HCT116 (cell line): Measurements from ENCODE around the gene PHB1. TPM values are rescaled to one million over a fixed set of nuclear protein-coding genes. Genes with fewer than 3 reads are reported as not detected.

Source experiments
- ATAC-seq: fragments of 200-7000 bp; cut with Tn5 transposase; 2 replicates; pipeline ENCODE4 v1.9.1; 2020; ENCODE audit warnings: mild to moderate bottlenecking, moderate library complexity
- BruUV-seq: library from RNA; stranded (reverse); fragments of 400-500 nt; replicated peaks from 2 replicates; lab custom pipeline; 2021; lab: Mats Ljungman, UMichigan
- CTCF ChIA-PET: fragments of 300-600 bp; sonication (Branson Sonifier 250); formaldehyde crosslinking; loops from one replicate; lab custom pipeline; 2021; ENCODE audit warnings: antibody characterized with exemption; lab: Charles Lee
- POLR2A ChIA-PET: fragments of 300-600, 350-600 bp; sonication (Branson Sonifier 250); formaldehyde crosslinking; loops from one replicate; lab custom pipeline; 2021; ENCODE audit warnings: antibody characterized with exemption; lab: Charles Lee
- RAD21 ChIA-PET, 2 experiments: fragments of 300-600 bp; sonication (Branson Sonifier 250); formaldehyde crosslinking; loops; one replicate each; lab custom pipeline; 2023; ENCODE audit warnings: low total read pairs in 2 of 2; ENCODE audit not compliant: uncharacterized antibody in 2 of 2, unreplicated experiment in 2 of 2, low non-redundant PET in 1 of 2; lab: Charles Lee
- DNase-seq: peaks from one replicate; pipeline ENCODE4 v3.0.0-alpha.2; 2010; ENCODE audit warnings: low read depth, low spot score
- H2AFZ ChIP-seq: fragments of 200-600 bp; shearing (Covaris generic), sonication (generic); 2 replicates; pipeline ENCODE4 v1.6.1; 2017; ENCODE audit warnings: low read depth, mixed run types, mixed read lengths, antibody characterized with exemption, low read length; ENCODE audit not compliant: poor library complexity, severe bottlenecking
- H3K27ac ChIP-seq: 2 replicates; pipeline ENCODE4 v1.5.1; 2012; ENCODE audit warnings: low read depth, low read length
- H3K27me3 ChIP-seq: fragments of 200-600 bp; sonication (generic); 2 replicates; pipeline ENCODE4 v1.6.1; 2016; ENCODE audit warnings: mixed run types, low read length, mixed read lengths; ENCODE audit not compliant: insufficient read depth
- H3K36me3 ChIP-seq, 2 experiments: fragments of 200-500 bp in 1 of 2; fragments of 200-600 bp in 1 of 2; sonication (Bioruptor generic) in 1 of 2; sonication (generic) in 1 of 2; 2 replicates each; pipeline versions ENCODE4 v1.5.1 to v1.6.1; 2014 to 2016; ENCODE audit warnings: low read length in 2 of 2, inconsistent platforms in 1 of 2, mixed read lengths in 1 of 2, mixed run types in 1 of 2; ENCODE audit not compliant: insufficient read depth in 2 of 2, control insufficient read depth in 1 of 2
- H3K4me1 ChIP-seq, 2 experiments: fragments of 200-600 bp in 1 of 2; sonication (generic) in 1 of 2; 2 replicates each; pipeline versions ENCODE4 v1.5.1 to v1.6.1; 2012 to 2017; ENCODE audit warnings: low read length in 2 of 2, inconsistent platforms in 1 of 2, mild to moderate bottlenecking in 1 of 2, mixed read lengths in 1 of 2, mixed run types in 1 of 2, moderate library complexity in 1 of 2; ENCODE audit not compliant: insufficient read depth in 2 of 2, control insufficient read depth in 1 of 2
- H3K4me2 ChIP-seq: fragments of 200-600 bp; sonication (generic); 2 replicates; pipeline ENCODE4 v1.6.1; 2017; ENCODE audit warnings: mixed run types, low read length, mixed read lengths
- H3K4me3 ChIP-seq, 2 experiments: fragments of 200-600 bp in 1 of 2; sonication (generic) in 1 of 2; replicated peaks in 1 of 2; 2 replicates each; pipeline ENCODE4 v1.5.1; 2011 to 2016; ENCODE audit warnings: low read length in 2 of 2, control low read depth in 1 of 2, low read depth in 1 of 2, mild to moderate bottlenecking in 1 of 2, mixed read lengths in 1 of 2, mixed run types in 1 of 2
- H3K79me2 ChIP-seq: fragments of 200-600 bp; sonication (generic); 2 replicates; pipeline ENCODE4 v1.6.1; 2017; ENCODE audit warnings: mild to moderate bottlenecking, mixed run types, low read length, moderate library complexity, mixed read lengths; ENCODE audit not compliant: insufficient read depth
- H3K9ac ChIP-seq: fragments of 200-600 bp; sonication (generic); 2 replicates; pipeline ENCODE4 v1.6.1; 2016; ENCODE audit warnings: low read length, mixed read lengths
- H3K9me2 ChIP-seq: fragments of 200-600 bp; sonication (generic), shearing (Covaris generic); 2 replicates; pipeline ENCODE4 v1.6.1; 2017; ENCODE audit warnings: mixed run types, mild to moderate bottlenecking, moderate library complexity; ENCODE audit not compliant: insufficient read depth
- H3K9me3 ChIP-seq, 2 experiments: fragments of 200-500 bp in 1 of 2; fragments of 200-600 bp in 1 of 2; sonication (Bioruptor generic) in 1 of 2; sonication (generic) in 1 of 2; 2 replicates each; pipeline ENCODE4 v1.6.1; 2014 to 2017; ENCODE audit warnings: low read length in 2 of 2, mixed read lengths in 2 of 2, inconsistent platforms in 1 of 2, low read depth in 1 of 2, mild to moderate bottlenecking in 1 of 2, mixed run types in 1 of 2, moderate library complexity in 1 of 2; ENCODE audit not compliant: control insufficient read depth in 1 of 2, insufficient read depth in 1 of 2
- H4K20me1 ChIP-seq: fragments of 200-600 bp; sonication (generic), shearing (Covaris generic); 2 replicates; pipeline ENCODE4 v1.6.1; 2017; ENCODE audit warnings: mixed run types, mild to moderate bottlenecking, moderate library complexity; ENCODE audit not compliant: insufficient read depth
- FOSL1 ChIP-seq: IDR thresholded peaks from 2 replicates; pipeline ENCODE4 v1.6.1; 2012; ENCODE audit warnings: low read depth
- JUND ChIP-seq: IDR thresholded peaks from 2 replicates; pipeline ENCODE4 v1.6.1; 2012
- POLR2AphosphoS5 ChIP-seq: IDR thresholded peaks from 2 replicates; pipeline ENCODE4 v1.6.1; 2011; ENCODE audit warnings: mild to moderate bottlenecking, low read depth, low read length, moderate library complexity
- RAD21 ChIP-seq: IDR thresholded peaks from 2 replicates; pipeline ENCODE4 v1.6.1; 2012; ENCODE audit warnings: low read depth, mild to moderate bottlenecking
- SRF ChIP-seq: IDR thresholded peaks from 2 replicates; pipeline ENCODE4 v1.6.1; 2012; ENCODE audit warnings: low read depth
- TCF7L2 ChIP-seq: IDR thresholded peaks from 2 replicates; pipeline ENCODE4 v1.7.0; 2011; ENCODE audit warnings: borderline replicate concordance, inconsistent platforms; ENCODE audit not compliant: insufficient read depth, insufficient read length; ENCODE audit errors: extremely low read depth
- YY1 ChIP-seq: IDR thresholded peaks from 2 replicates; pipeline ENCODE4 v1.6.1; 2011; ENCODE audit warnings: low read length, low read depth, moderate library complexity, mild to moderate bottlenecking; ENCODE audit not compliant: insufficient replicate concordance; ENCODE audit errors: extremely low read depth
- ZBTB33 ChIP-seq: IDR thresholded peaks from 2 replicates; pipeline ENCODE4 v1.6.1; 2011; ENCODE audit warnings: mild to moderate bottlenecking, low read length, moderate library complexity; ENCODE audit not compliant: insufficient replicate concordance; ENCODE audit errors: extremely low read depth
- intact Hi-C: fragments of 100-400 bp; cut with micrococcal nuclease; formaldehyde crosslinking; loops from 2 replicates; pipeline ENCODE4 v1.10.0; 2022
- total RNA-seq: library from RNA; stranded (reverse); gene quantifications from one replicate; pipeline ENCODE4 v1.2.1, GENCODE V29; 2021; ENCODE audit not compliant: unreplicated experiment
- TF ChIP-seq, protein P1 (sequence below), 3 experiments: fragments of 200-600 bp in 1 of 3; sonication (generic) in 1 of 3; IDR thresholded peaks in 2 of 3; conservative IDR thresholded peaks in 1 of 3; 2 replicates each; pipeline ENCODE4 v1.5.1; 2012 to 2017; ENCODE audit warnings: low read depth in 2 of 3, low read length in 2 of 3, antibody characterized with exemption in 1 of 3, borderline replicate concordance in 1 of 3, control low read depth in 1 of 3, mild to moderate bottlenecking in 1 of 3, mixed read lengths in 1 of 3, mixed run types in 1 of 3, moderate library complexity in 1 of 3; ENCODE audit not compliant: insufficient read depth in 1 of 3
- TF ChIP-seq, protein P2 (sequence below): IDR thresholded peaks from 2 replicates; pipeline ENCODE4 v1.6.1; 2012
- TF ChIP-seq, protein P3 (sequence below): IDR thresholded peaks from 2 replicates; pipeline ENCODE4 v1.6.1; 2012

PHB1 gene
- total RNA-seq, 1 experiment from 2014 or later, result 534 TPM

GRCh38 chr17:49401971-49402611 lies 12.6 kb downstream of the PHB1 start (continued):
- TF ChIP-seq, protein P1, sequence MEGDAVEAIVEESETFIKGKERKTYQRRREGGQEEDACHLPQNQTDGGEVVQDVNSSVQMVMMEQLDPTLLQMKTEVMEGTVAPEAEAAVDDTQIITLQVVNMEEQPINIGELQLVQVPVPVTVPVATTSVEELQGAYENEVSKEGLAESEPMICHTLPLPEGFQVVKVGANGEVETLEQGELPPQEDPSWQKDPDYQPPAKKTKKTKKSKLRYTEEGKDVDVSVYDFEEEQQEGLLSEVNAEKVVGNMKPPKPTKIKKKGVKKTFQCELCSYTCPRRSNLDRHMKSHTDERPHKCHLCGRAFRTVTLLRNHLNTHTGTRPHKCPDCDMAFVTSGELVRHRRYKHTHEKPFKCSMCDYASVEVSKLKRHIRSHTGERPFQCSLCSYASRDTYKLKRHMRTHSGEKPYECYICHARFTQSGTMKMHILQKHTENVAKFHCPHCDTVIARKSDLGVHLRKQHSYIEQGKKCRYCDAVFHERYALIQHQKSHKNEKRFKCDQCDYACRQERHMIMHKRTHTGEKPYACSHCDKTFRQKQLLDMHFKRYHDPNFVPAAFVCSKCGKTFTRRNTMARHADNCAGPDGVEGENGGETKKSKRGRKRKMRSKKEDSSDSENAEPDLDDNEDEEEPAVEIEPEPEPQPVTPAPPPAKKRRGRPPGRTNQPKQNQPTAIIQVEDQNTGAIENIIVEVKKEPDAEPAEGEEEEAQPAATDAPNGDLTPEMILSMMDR (IDR thresholded peaks at IDR 0.05 in 2 of 3, conservative IDR thresholded peaks at IDR 0.05 in 1 of 3; ENCODE audit: borderline replicate concordance in 1 of 3, insufficient read depth in 1 of 3, low read depth in 2 of 3, low read length in 2 of 3), result no peak
- TF ChIP-seq, protein P2, sequence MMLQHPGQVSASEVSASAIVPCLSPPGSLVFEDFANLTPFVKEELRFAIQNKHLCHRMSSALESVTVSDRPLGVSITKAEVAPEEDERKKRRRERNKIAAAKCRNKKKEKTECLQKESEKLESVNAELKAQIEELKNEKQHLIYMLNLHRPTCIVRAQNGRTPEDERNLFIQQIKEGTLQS, result no peak
- TF ChIP-seq POLR2AphosphoS5 (no peak), TCF7L2 (no peak), YY1 (no peak), JUND (no peak), SRF (no peak), RAD21 (no peak)
- TF ChIP-seq, protein P3, sequence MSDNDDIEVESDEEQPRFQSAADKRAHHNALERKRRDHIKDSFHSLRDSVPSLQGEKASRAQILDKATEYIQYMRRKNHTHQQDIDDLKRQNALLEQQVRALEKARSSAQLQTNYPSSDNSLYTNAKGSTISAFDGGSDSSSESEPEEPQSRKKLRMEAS, result no peak

DNA sequence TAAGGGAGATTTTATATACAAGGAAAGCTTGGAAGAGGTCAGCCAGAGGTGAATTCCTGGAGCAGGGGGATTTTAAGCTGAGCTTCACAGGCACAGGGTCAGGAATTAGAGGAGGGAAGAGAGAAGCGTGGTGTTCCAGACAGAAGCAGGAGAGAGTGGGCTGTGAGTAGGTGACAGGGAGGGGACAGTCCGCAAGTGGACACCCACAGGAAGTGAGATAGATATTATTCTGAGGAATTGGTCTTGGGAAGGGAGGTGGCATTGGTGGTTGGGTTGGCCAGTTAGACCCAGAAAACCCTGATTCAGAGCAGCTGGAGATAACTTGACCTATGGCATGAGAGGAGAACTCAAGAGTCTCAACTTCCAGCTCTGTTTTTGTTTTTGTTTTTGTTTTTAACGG lies 14.7 kb downstream of the PHB1 start:
- H3K79me2 ChIP-seq, result no peaks in the 10 kb centered on the region
- H3K4me2 ChIP-seq, result no peak overlapping the region
- H4K20me1 ChIP-seq, result no peaks in the 10 kb centered on the region
- H3K9me2 ChIP-seq, result no peaks in the 10 kb centered on the region
- intact Hi-C loops, result loop anchor here (5.0 kb wide), 1 partner anchor 173 kb away; no protein-coding TSS in a partner anchor
- H2AFZ ChIP-seq, result no peak overlapping the region
- ATAC-seq (no peak), DNase-seq (no peak)
- no peaks in the 10 kb centered on the region for H3K27me3 ChIP-seq
- H3K4me1 ChIP-seq, result no peaks in the 10 kb centered on the region
- TF ChIP-seq TCF7L2 (no peak), YY1 (no peak), FOSL1 (no peak), ZBTB33 (no peak)
- ChIA-PET POLR2A (interaction anchor here (2.6 kb wide), 1 partner anchor 15 kb away, joined by 9 read pairs; the partner anchor contains the start of gene PHB1), CTCF (interaction anchor here (1.4 to 3.9 kb wide), 5 partner anchors 9 to 157 kb away, joined by 4 to 26 read pairs (median 8); partner anchors contain the start of gene PHB1), RAD21 (no interaction called here)
- H3K9ac ChIP-seq, result no peak overlapping the region
- BruUV-seq, result no TSS peak
- no peak overlapping the region for H3K27ac ChIP-seq
- H3K36me3 ChIP-seq, result peaks cover 19 to 24% of the 10 kb centered on the region in 2 experiments; a peak in 3 of 4 replicates
- H3K9me3 ChIP-seq, result no peaks in the 10 kb centered on the region
- H3K4me3 ChIP-seq, result no peak overlapping the region
